ENCODE data around the gene ABCB11.
"Not testable (repeated sequence)": the region's sequence is repeated elsewhere in the genome, so short reads cannot be mapped to it uniquely, and the experiment has no call there.

ABCB11 gene

DNA sequence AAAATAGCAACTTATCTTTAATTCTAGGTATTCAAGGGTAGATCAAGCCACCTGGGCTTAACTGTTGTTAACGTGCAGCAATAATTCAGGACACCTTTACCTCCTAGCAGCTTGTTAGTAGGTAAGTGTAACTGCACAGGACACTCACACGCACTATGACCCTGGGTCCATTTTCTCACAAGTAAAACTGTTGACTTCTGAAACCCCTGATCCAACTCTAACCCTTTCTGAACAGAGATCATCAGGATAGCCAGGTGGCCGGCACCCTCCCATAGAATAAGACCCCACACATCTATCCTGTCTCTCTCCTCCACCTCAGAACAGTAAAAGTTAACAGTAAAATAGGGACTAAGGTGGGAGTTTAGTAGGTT lies 141.5 kb downstream of the ABCB11 start:
- DNase-seq (ENCODE audit: low spot score) = peak; percentile 7

DNA sequence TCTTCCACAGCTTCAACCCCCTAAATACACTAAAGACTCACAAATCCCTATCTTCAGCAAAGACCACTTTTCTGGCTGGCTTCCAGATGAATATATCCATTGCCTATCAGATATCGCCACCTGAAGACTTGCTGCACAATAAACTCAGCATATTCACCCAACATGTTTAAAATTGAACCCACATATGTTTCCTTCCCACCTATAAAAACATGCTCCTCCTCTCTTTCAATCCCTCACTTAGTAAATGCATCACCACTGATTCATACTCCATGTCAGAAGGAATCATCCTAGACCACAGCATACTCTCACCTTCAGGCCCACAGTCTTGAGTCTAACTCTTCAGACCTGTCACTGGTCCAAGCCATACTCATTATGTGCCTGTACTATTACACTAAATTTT lies 146.1 kb downstream of the ABCB11 start:
- DNase-seq (ENCODE audit: low spot score) = no peak

DNA sequence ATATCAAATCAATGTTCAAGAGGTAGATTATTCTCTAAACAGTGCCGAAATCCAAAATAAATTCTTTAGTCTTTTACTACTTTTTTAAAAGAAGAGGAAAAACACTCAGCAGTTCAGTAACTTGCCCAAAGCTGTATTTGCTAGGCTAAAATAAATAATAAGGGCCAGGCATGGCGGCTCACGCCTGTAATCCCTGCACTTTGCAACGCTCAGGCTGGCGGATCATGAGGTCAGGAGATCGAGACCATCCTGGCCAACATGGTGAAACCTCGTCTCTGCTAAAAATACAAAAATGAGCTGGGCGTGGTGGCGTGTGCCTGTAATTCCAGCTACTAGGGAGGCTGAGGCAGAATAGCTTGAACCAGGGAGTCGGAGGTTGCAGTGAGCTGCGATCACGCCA lies 149.0 kb downstream of the ABCB11 start:
- DNase-seq (ENCODE audit: low spot score) = not testable (repeated sequence)

DNA sequence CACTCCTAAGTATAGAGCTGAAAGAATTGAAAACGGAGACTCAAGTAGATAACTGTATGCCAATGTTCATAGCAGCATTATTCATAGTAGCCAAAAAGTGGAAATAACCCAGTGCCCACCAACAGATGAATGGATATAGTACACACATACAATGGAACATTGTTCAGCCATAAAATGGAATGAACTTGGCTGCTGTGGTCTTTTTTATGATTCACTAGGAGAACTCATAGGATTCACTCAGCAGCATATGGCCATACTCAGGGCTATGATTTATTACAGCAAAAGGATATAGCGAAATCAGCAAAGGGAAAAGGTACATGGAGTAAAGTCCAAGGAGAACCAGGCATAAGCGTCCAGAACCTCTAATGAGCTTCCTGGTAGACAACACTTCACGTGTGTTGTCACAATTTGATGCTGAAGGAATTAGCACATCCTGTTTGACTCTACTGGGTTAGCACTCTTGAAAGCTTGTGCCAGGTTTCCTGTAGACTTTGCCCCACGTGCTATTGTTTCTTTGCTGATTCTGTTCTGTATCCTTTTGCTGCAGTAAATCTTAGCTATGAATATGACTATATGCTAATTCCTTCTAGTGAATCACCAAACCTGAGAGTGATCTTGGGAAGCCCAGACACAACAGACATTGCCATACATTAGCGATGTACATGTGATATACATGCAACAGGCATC lies 156.6 kb downstream of the ABCB11 start:
- DNase-seq (ENCODE audit: low spot score) = no peak

DNA sequence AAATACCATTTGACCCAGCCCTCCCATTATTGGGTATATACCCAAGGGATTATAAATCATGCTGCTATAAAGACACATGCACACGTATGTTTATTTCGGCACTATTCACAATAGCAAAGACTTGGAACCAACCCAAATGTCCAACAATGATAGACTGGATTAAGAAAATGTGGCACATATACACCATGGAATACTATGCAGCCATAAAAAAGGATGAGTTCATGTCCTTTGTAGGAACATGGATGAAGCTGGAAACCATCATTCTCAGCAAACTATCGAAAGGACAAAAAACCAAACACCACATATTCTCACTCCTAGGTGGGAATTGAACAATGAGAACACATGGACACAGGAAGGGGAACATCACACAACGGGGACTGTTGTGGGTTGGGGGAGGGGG lies 160.3 kb downstream of the ABCB11 start:
- not testable (repeated sequence) for DNase-seq (ENCODE audit: low spot score)

All from SW480 (cell line).